Spinal cord (tissue), 10 donors: ENCODE results near the gene CRMP1. TPM values are rescaled to one million over a fixed set of nuclear protein-coding genes. Genes with fewer than 3 reads are reported as not detected.

Source experiments
- DNase-seq, 6 donors: peaks; one replicate each; pipeline versions ENCODE4 v3.0.0 to v3.0.0-alpha.2; 2013 to 2015; ENCODE audit warnings: low spot score in 6 of 6, low read depth in 4 of 6
- H3K27ac ChIP-seq: one replicate; pipeline ENCODE4 v1.5.1; 2013; ENCODE audit warnings: low read depth, low read length, control low read depth
- H3K27me3 ChIP-seq: one replicate; pipeline ENCODE4 v1.6.1; 2013; ENCODE audit warnings: low read length; ENCODE audit not compliant: control insufficient read depth, insufficient read depth
- H3K36me3 ChIP-seq: one replicate; pipeline ENCODE4 v1.6.1; 2013; ENCODE audit warnings: low read length; ENCODE audit not compliant: control insufficient read depth, insufficient read depth
- H3K4me1 ChIP-seq: one replicate; pipeline ENCODE4 v1.6.1; 2013; ENCODE audit warnings: low read length; ENCODE audit not compliant: control insufficient read depth, insufficient read depth
- H3K4me3 ChIP-seq: one replicate; pipeline ENCODE4 v1.5.1; 2013; ENCODE audit warnings: low read depth, low read length, control low read depth
- H3K9me3 ChIP-seq: one replicate; pipeline ENCODE4 v1.6.1; 2013; ENCODE audit warnings: low read length; ENCODE audit not compliant: control insufficient read depth, insufficient read depth
- whole genome bisulfite sequencing: methylation state at CpG from one replicate; pipeline ENCODE4 v1.1.5; 2013; ENCODE audit warnings: missing lambda C conversion rate; ENCODE audit not compliant: insufficient coverage; 5-methylcytosine and 5-hydroxymethylcytosine counted together
- polyA plus RNA-seq, 2 donors: library from polyadenylated mRNA; unstranded; fragments of 120-200 nt; gene quantifications; one replicate each; pipeline ENCODE4 v1.2.1, GENCODE V29; 2013; ENCODE audit not compliant: insufficient read length in 2 of 2
- total RNA-seq, 2 donors: library from RNA; depleted of rRNA in 1 of 2; stranded (reverse); fragments of 120-200 nt in 1 of 2; fragments of >200 nt in 1 of 2; gene quantifications; one replicate each; pipeline versions ENCODE4 v1.2.3 to v1.2.4, GENCODE V29; 2013 to 2014
- donor health status: healthy.

Gene CRMP1
- total and polyA plus RNA-seq, 4 donors: 99.1 to 506 (median 301) TPM

- Histone ChIP-seq H3K4me1 (peaks cover 10% of the 10 kb centered on the region), H3K27ac (no peak overlapping the region), H3K4me3 (no peak overlapping the region), H3K36me3 (peaks cover 77% of the 10 kb centered on the region), H3K27me3 (no peaks in the 10 kb centered on the region), H3K9me3 (no peaks in the 10 kb centered on the region)
- WGBS: 44% methylated on average over 3 of the region's 3 CpGs
- no peak for DNase-seq
These were observed 55.9 kb downstream of the CRMP1 start for GRCh38 chr4:5836943-5837342.

- DNase-seq: no peak
- H3K9me3 ChIP-seq: no peaks in the 10 kb centered on the region
- peaks cover 57% of the 10 kb centered on the region for H3K36me3 ChIP-seq
- H3K27ac ChIP-seq: no peak overlapping the region
- 89% methylated on average over 11 of the region's 11 CpGs for WGBS
- H3K4me3 ChIP-seq: no peak overlapping the region
- peaks cover 4% of the 10 kb centered on the region for H3K4me1 ChIP-seq
- no peaks in the 10 kb centered on the region for H3K27me3 ChIP-seq
These were observed 64.9 kb downstream of the CRMP1 start for GRCh38 chr4:5828005-5828391.

DNA sequence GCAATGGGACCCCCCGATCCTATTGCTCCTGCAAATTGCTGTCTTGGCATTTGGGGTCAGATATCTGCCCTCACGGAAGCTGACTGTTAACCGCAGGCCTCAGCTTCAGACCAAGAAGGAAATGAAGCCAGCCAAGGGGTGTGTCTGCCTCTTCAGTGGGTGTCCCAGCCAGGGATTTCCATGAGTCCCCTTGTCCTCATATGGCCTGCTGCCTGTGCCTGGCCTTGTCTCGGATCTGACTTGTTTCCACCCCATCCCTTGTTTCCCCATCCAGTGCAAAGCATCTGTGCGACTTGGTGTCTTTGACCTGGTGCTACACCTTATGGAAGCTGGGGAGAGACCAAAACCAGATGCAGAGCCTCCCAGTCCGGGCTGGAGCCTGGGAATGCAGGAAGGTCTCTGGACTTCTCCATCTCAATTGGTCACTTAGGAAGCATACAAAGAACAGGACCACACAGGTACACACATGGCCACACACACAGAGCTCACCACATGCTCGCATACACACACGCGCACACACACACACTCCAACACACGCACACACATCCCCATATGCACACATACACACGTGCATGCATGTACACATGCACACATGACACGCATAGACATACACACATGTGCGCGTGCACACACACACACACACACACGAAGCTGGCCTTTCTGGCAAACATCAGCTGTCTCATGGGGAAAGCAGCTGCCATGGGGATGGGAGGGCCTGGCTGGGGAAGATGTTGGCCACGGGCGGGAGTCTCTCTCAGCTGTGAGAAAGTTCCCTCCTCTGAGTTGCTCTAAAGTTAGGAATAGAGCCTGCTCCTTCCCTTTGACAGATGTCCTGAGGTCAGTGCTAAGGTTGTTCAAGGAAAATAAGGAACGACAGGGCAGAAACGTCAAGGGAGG, 65.5 kb downstream of the CRMP1 start:
- peaks cover 4% of the 10 kb centered on the region for H3K4me1 ChIP-seq
- DNase-seq: no peak
- no peak overlapping the region for H3K27ac ChIP-seq
- H3K36me3 ChIP-seq: peaks cover 56% of the 10 kb centered on the region
- H3K9me3 ChIP-seq: no peaks in the 10 kb centered on the region
- H3K4me3 ChIP-seq: no peak overlapping the region
- WGBS: 88% methylated on average over 15 of the region's 19 CpGs
- H3K27me3 ChIP-seq: no peaks in the 10 kb centered on the region

DNA sequence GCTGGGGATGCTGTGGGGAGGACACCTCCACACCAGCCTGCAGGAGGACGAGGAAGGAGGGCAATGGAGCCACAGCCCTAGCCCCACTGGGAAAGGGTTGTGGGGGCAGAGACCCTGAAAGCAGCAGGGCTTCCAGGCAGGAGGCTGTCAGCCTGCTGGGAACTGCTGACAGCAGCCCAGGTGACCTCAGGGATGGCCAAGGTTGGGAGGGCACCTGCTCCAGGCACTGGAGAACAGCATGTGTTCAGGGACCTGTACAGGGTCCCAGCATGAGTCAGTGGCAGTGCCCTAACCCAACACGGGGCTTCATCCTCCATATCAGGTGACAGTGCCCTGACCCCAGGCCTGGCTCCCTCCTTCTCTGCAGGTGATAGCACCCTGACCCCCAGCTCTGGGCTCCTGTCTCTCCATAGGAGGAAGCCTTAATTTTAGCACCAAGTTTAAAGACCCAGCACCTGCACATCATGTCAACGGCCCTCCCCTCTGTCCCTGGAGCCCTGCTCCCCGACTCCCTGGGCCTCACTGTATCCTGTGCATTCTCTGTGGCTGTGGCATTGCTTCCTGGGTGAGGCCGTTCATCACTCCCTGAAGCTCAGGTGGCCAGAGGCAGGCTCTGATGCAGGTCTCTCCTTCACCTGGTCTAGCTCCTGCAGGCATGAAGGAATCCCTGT, 66.3 kb downstream of the CRMP1 start:
- Histone ChIP-seq H3K4me3 (no peak overlapping the region), H3K36me3 (peaks cover 63% of the 10 kb centered on the region), H3K27me3 (no peaks in the 10 kb centered on the region), H3K27ac (no peak overlapping the region), H3K9me3 (no peaks in the 10 kb centered on the region), H3K4me1 (peaks cover 4% of the 10 kb centered on the region)
- 88% methylated on average over 5 of the region's 5 CpGs for WGBS
- DNase-seq: no peak

GRCh38 chr4:5825321-5826041, 67.4 kb downstream of the CRMP1 start:
- no peaks in the 10 kb centered on the region for H3K27me3 ChIP-seq
- WGBS: 99% methylated on average over 14 of the region's 19 CpGs
- no peak overlapping the region for H3K4me3 ChIP-seq
- H3K27ac ChIP-seq: no peak overlapping the region
- H3K9me3 ChIP-seq: no peaks in the 10 kb centered on the region
- H3K4me1 ChIP-seq: peaks cover 4% of the 10 kb centered on the region
- no peak for DNase-seq
- peaks cover 66% of the 10 kb centered on the region for H3K36me3 ChIP-seq

- Histone ChIP-seq H3K27ac (no peak overlapping the region), H3K9me3 (no peaks in the 10 kb centered on the region), H3K27me3 (no peaks in the 10 kb centered on the region), H3K36me3 (peaks cover 67% of the 10 kb centered on the region), H3K4me3 (no peak overlapping the region), H3K4me1 (peaks cover 4% of the 10 kb centered on the region)
- DNase-seq: peak in 2 of 6 donors; percentile 33 to 71
- 69% methylated on average over 5 of the region's 6 CpGs for WGBS
These were observed 68.3 kb downstream of the CRMP1 start for GRCh38 chr4:5824635-5825034.

DNA sequence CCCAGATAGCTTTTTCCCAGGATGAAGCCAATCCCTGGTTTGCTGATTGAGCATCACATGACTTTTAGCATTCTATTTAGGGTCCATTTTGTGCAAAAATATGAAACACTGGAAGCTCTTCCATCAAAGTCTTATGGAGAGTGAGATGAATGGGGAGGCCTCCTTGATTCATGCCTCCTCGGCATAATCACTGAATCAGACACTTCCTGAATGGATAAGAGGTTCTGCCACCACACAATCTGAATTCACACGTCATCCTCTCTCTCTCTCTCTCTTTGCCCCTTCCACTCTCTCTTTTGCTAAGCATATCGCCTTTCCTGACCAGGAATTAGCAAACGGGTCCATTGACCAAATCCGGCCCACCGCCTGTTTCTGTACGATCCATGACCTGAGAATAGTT, 68.7 kb downstream of the CRMP1 start:
- Histone ChIP-seq H3K27ac (no peak overlapping the region), H3K27me3 (no peaks in the 10 kb centered on the region), H3K4me1 (peaks cover 4% of the 10 kb centered on the region), H3K4me3 (no peak overlapping the region), H3K9me3 (no peaks in the 10 kb centered on the region), H3K36me3 (peaks cover 70% of the 10 kb centered on the region)
- WGBS: no CpG with 5 or more reads among the region's 7 CpGs
- no peak for DNase-seq

DNA sequence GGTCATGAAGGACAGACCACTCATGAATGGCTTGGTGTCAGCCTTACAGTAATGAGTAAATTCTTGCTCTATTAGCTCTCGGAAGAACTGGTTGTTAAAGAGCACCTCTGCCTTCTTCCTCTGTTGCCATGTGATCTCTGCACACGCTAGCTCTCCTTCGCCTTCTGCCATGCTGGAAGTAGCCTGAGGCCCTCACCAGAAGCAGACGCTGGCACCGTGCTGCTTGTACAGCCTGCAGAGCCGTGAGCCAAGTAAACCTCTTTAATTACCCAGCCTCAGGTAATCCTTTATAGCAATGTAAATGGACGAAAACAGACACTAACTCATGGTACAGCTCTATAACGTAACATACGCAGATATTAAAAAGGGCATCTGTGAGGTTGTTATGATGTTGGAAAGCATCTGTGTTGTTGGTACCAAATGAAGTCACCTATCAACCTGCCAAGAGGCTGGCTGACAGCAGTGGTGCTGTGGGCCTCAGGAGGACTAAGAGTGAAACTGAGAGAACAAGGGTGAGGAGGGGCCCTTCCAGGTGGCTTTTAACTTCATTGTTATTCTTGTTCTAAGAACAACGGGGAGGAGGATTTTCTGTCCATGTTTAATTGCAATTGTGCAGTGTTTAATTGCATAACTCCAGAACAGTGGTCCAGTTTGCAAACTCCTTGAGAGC, 69.2 kb downstream of the CRMP1 start:
- Histone ChIP-seq H3K4me3 (no peak overlapping the region), H3K4me1 (peaks cover 4% of the 10 kb centered on the region), H3K36me3 (peaks cover 75% of the 10 kb centered on the region), H3K9me3 (no peaks in the 10 kb centered on the region), H3K27ac (no peak overlapping the region), H3K27me3 (no peaks in the 10 kb centered on the region)
- WGBS: 85% methylated on average over 6 of the region's 10 CpGs
- peak in 1 of 6 donors; percentile 40 for DNase-seq

GRCh38 chr4:5822619-5823018, 70.3 kb downstream of the CRMP1 start:
- no peak for DNase-seq
- Histone ChIP-seq H3K4me1 (no peaks in the 10 kb centered on the region), H3K4me3 (no peak overlapping the region), H3K36me3 (peaks cover 71% of the 10 kb centered on the region), H3K9me3 (no peaks in the 10 kb centered on the region), H3K27me3 (no peaks in the 10 kb centered on the region), H3K27ac (no peak overlapping the region)
- 85% methylated on average over 3 of the region's 5 CpGs for WGBS
